Activated CD8-positive, alpha-beta memory T cell treated with anti-CD3 and anti-CD28 coated beads for 1 hour (primary cell): ENCODE measurements around the gene TSPY3.
"Not testable (repeated sequence)": the region's sequence is repeated elsewhere in the genome, so short reads cannot be mapped to it uniquely, and the experiment has no call there.

Experiments used
- DNase-seq, 2 donors: peaks; one replicate each; pipeline ENCODE4 v3.0.0-alpha.2; 2020; ENCODE audit warnings: low read depth in 1 of 2; ENCODE audit errors: extremely low read depth in 1 of 2

The TSPY3 gene, protein sequence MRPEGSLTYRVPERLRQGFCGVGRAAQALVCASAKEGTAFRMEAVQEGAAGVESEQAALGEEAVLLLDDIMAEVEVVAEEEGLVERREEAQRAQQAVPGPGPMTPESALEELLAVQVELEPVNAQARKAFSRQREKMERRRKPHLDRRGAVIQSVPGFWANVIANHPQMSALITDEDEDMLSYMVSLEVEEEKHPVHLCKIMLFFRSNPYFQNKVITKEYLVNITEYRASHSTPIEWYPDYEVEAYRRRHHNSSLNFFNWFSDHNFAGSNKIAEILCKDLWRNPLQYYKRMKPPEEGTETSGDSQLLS

GRCh38 chrY:9398121-9398520, at the start of gene TSPY3:
TSS of gene TSPY3 (plus strand) at chrY:9398421. CDS start at chrY:9398467, 46 bp downstream.
- DNase-seq = not testable (repeated sequence)

GRCh38 chrY:9357497-9357896, 40.7 kb upstream of the TSPY3 start, which contains the start of gene TSPY8:
TSS of gene TSPY8 (plus strand) at chrY:9357797. CDS start at chrY:9357843, 46 bp downstream.
- DNase-seq = not testable (repeated sequence)

- DNase-seq = not testable (repeated sequence)
Measured at GRCh38 chrY:9396527-9396926, 1.7 kb upstream of the TSPY3 start.
